Measurements from ENCODE around the gene SLC9A7. TPM values are rescaled to one million over a fixed set of nuclear protein-coding genes. Genes with fewer than 3 reads are reported as not detected.

The SLC9A7 gene
- total and polyA plus RNA-seq, 7 experiments from 2014 or later = 1.3 to 11.3 (median 3.2) TPM

GRCh38 chrX:46597208-46597607 is 161.7 kb downstream of the SLC9A7 start:
- no peaks in the 10 kb centered on the region for H3K27me3 Mint-ChIP-seq
- CTCF ChIA-PET = no interaction called here

GRCh38 chrX:46595084-46595483 is 163.8 kb downstream of the SLC9A7 start:
- no peak overlapping the region for H3K4me3 Mint-ChIP-seq
- no peak overlapping the region for H3K27ac Mint-ChIP-seq
- H3K4me1 Mint-ChIP-seq = peaks cover 4 to 21% (median 8%) of the 10 kb centered on the region in 7 donors
- POLR2A ChIA-PET = no interaction called here
- no peaks in the 10 kb centered on the region for H3K36me3 ChIP-seq (ENCODE audit: control insufficient read depth in 2 of 3, insufficient read depth in 3 of 3, low read length in 3 of 3)
- peaks cover 0 to 10% (median 0%) of the 10 kb centered on the region in 5 donors for H3K36me3 Mint-ChIP-seq
- peaks cover 0 to 8% of the 10 kb centered on the region in 2 donors for H3K4me1 ChIP-seq (ENCODE audit: control insufficient read depth in 2 of 2, insufficient read depth in 2 of 2, low read length in 2 of 2)
- DNase-seq = no peak
- H3K27me3 ChIP-seq (ENCODE audit: control insufficient read depth in 2 of 2, insufficient read depth in 2 of 2, low read length in 2 of 2) = no peaks in the 10 kb centered on the region
- CTCF ChIA-PET = no interaction called here
- no peak overlapping the region for H3K4me3 ChIP-seq (ENCODE audit: low read length)
- no peak for ATAC-seq
- no peaks in the 10 kb centered on the region for H3K27me3 Mint-ChIP-seq
- no peaks in the 10 kb centered on the region for H3K9me3 Mint-ChIP-seq
- intact Hi-C loops (cut with micrococcal nuclease) = no loop called here
- no peaks in the 10 kb centered on the region for H3K9me3 ChIP-seq (ENCODE audit: control insufficient read depth in 2 of 3, low read length in 3 of 3)
- no peak overlapping the region for H3K27ac ChIP-seq (ENCODE audit: low read depth, low read length)

More at GRCh38 chrX:46597208-46597607, 161.7 kb downstream of the SLC9A7 start:
- H3K27me3 ChIP-seq (ENCODE audit: control insufficient read depth in 2 of 2, insufficient read depth in 2 of 2, low read length in 2 of 2) = no peaks in the 10 kb centered on the region
- Mint-ChIP-seq H3K9me3 (no peaks in the 10 kb centered on the region), H3K4me3 (no peak overlapping the region), H3K27ac (no peak overlapping the region), H3K36me3 (peaks cover 0 to 6% (median 0%) of the 10 kb centered on the region in 5 donors), H3K4me1 (peaks cover 0 to 14% (median 4%) of the 10 kb centered on the region in 7 donors)
- POLR2A ChIA-PET = no interaction called here
- no peaks in the 10 kb centered on the region for H3K4me1 ChIP-seq (ENCODE audit: control insufficient read depth in 2 of 2, insufficient read depth in 2 of 2, low read length in 2 of 2)
- DNase-seq = no peak
- no peak overlapping the region for H3K4me3 ChIP-seq (ENCODE audit: low read length)
- no peaks in the 10 kb centered on the region for H3K36me3 ChIP-seq (ENCODE audit: control insufficient read depth in 2 of 3, insufficient read depth in 3 of 3, low read length in 3 of 3)
- H3K27ac ChIP-seq (ENCODE audit: low read depth, low read length) = no peak overlapping the region
- no peak for ATAC-seq
- H3K9me3 ChIP-seq (ENCODE audit: control insufficient read depth in 2 of 3, low read length in 3 of 3) = no peaks in the 10 kb centered on the region
- intact Hi-C loops (cut with micrococcal nuclease) = no loop called here

DNA sequence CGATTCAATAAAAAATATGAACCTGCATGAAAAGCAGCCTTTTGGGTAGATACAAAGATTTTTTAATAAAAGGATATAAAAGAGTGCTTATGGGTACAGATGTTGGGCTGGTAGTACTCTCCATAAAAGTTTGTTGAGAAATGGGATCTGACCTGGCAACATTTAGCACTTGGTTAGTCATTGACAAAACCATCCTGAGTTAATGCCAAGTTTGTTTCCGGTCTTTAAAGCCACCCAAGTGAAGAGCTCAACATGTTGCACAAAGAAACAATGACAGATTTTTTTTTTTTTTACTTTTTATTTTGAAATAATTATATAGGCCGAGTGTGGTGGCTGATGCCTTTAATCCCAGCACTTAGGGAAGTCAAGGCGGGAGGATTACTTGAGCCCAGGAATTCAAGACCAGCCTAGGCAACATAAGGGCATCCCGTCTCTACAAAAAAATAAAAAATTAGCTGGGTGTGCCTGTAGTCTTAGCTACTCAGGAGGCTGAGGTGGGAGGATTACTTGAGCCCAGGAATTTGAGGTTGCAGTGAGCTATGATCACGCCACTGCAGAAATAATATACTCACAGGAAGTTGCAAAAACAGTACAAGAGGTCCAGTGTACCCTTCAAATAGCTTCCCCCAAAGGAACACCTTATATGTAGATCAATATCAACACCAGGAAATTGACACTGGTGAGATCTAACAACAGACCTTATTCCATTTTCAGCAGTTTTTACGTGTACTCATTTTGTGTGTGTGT is 168.8 kb downstream of the SLC9A7 start:
- no peaks in the 10 kb centered on the region for H3K27me3 ChIP-seq (ENCODE audit: control insufficient read depth in 2 of 2, insufficient read depth in 2 of 2, low read length in 2 of 2)
- Mint-ChIP-seq H3K27ac (peak overlapping the region in 2 of 9 donors; percentile 42 to 45), H3K9me3 (no peaks in the 10 kb centered on the region), H3K36me3 (peaks cover 0 to 9% (median 0%) of the 10 kb centered on the region in 5 donors), H3K4me3 (peak overlapping the region in 1 of 10 donors; percentile 51), H3K4me1 (peaks cover 14 to 52% (median 32%) of the 10 kb centered on the region in 7 donors), H3K27me3 (no peaks in the 10 kb centered on the region)
- no peak overlapping the region for H3K4me3 ChIP-seq (ENCODE audit: low read length)
- ChIA-PET CTCF (interaction anchor here (0.7 kb wide), 1 partner anchor 37 kb away, joined by 3 read pairs; no protein-coding TSS in a partner anchor), POLR2A (interaction anchor here (1.2 kb wide), 1 partner anchor 21 kb away, joined by 6 read pairs; no protein-coding TSS in a partner anchor)
- H3K36me3 ChIP-seq (ENCODE audit: control insufficient read depth in 2 of 3, insufficient read depth in 3 of 3, low read length in 3 of 3) = no peaks in the 10 kb centered on the region
- peak in 1 of 9 donors; percentile 12 for DNase-seq
- intact Hi-C loops (cut with micrococcal nuclease) = loop anchor here in 1 of 2 donors (2.0 kb wide), 1 partner anchor 15 kb away; no protein-coding TSS in a partner anchor
- no peak overlapping the region for H3K27ac ChIP-seq (ENCODE audit: low read depth, low read length)
- no peaks in the 10 kb centered on the region for H3K9me3 ChIP-seq (ENCODE audit: control insufficient read depth in 2 of 3, low read length in 3 of 3)
- ATAC-seq = no peak
- peaks cover 16% of the 10 kb centered on the region in 2 donors for H3K4me1 ChIP-seq (ENCODE audit: control insufficient read depth in 2 of 2, insufficient read depth in 2 of 2, low read length in 2 of 2)

GRCh38 chrX:46588263-46588662 is 170.7 kb downstream of the SLC9A7 start:
- Mint-ChIP-seq H3K9me3 (no peaks in the 10 kb centered on the region), H3K27ac (peak overlapping the region; percentile 69 to 87 (median 85)), H3K4me1 (peaks cover 7 to 49% (median 32%) of the 10 kb centered on the region in 7 donors), H3K36me3 (peaks cover 0 to 8% (median 0%) of the 10 kb centered on the region in 5 donors), H3K27me3 (no peaks in the 10 kb centered on the region), H3K4me3 (peak overlapping the region; percentile 68 to 86 (median 78))
- DNase-seq (peak in 8 of 9 donors; percentile 30 to 60 (median 48)), ATAC-seq (peak; percentile 27)
- intact Hi-C loops (cut with micrococcal nuclease) = loop anchor here (1.0 to 2.0 kb wide), 2 partner anchors 13 kb away; no protein-coding TSS in a partner anchor
- peak overlapping the region; percentile 28 for H3K4me3 ChIP-seq (ENCODE audit: low read length)
- peaks cover 16% of the 10 kb centered on the region in 2 donors for H3K4me1 ChIP-seq (ENCODE audit: control insufficient read depth in 2 of 2, insufficient read depth in 2 of 2, low read length in 2 of 2)
- ChIA-PET POLR2A (interaction anchor here (0.7 to 1.9 kb wide), 3 partner anchors 16 to 695 kb away, joined by 4 to 8 read pairs (median 6); no protein-coding TSS in a partner anchor), CTCF (interaction anchor here (0.7 to 1.3 kb wide), 2 partner anchors 9 to 124 kb away, joined by 3 to 4 read pairs; no protein-coding TSS in a partner anchor)
- H3K9me3 ChIP-seq (ENCODE audit: control insufficient read depth in 2 of 3, low read length in 3 of 3) = no peaks in the 10 kb centered on the region
- H3K27ac ChIP-seq (ENCODE audit: low read depth, low read length) = peak overlapping the region; percentile 44
- no peaks in the 10 kb centered on the region for H3K36me3 ChIP-seq (ENCODE audit: control insufficient read depth in 2 of 3, insufficient read depth in 3 of 3, low read length in 3 of 3)
- H3K27me3 ChIP-seq (ENCODE audit: control insufficient read depth in 2 of 2, insufficient read depth in 2 of 2, low read length in 2 of 2) = no peaks in the 10 kb centered on the region

DNA sequence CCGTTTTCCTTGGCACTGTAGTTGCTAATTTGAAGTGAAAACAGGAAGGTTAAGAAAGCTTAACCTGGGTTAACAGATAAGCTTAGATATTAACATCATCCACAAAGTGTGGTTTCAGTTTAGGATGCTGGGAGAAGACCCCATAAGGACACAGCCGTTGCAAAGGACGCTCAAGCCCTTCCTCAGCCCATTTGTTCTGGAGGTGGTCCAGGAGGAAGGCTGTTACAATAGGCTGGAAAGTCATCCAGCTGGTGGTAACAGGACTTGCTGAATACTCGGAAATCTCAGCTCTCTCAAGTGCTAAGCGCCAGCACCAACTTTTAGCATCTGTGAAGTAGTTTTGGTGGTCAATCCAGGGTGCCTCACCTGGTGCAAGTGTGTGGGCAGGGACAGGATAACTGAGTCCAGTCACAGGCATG is 171.2 kb downstream of the SLC9A7 start:
- no peaks in the 10 kb centered on the region for H3K9me3 Mint-ChIP-seq
- H3K4me1 ChIP-seq (ENCODE audit: control insufficient read depth in 2 of 2, insufficient read depth in 2 of 2, low read length in 2 of 2) = peaks cover 16% of the 10 kb centered on the region in 2 donors
- ChIA-PET POLR2A (interaction anchor here (0.6 to 1.9 kb wide), 4 partner anchors 9 to 29 kb away, joined by 3 to 8 read pairs (median 4); no protein-coding TSS in a partner anchor), CTCF (interaction anchor here (1.3 kb wide), 1 partner anchor 9 kb away, joined by 4 read pairs; no protein-coding TSS in a partner anchor)
- H3K4me1 Mint-ChIP-seq = peaks cover 7 to 48% (median 33%) of the 10 kb centered on the region in 7 donors
- no peaks in the 10 kb centered on the region for H3K27me3 ChIP-seq (ENCODE audit: control insufficient read depth in 2 of 2, insufficient read depth in 2 of 2, low read length in 2 of 2)
- peak overlapping the region; percentile 42 for H3K27ac ChIP-seq (ENCODE audit: low read depth, low read length)
- peak overlapping the region; percentile 28 for H3K4me3 ChIP-seq (ENCODE audit: low read length)
- H3K27ac Mint-ChIP-seq = peak overlapping the region; percentile 69 to 87 (median 85)
- peak overlapping the region; percentile 68 to 86 (median 78) for H3K4me3 Mint-ChIP-seq
- no peaks in the 10 kb centered on the region for H3K9me3 ChIP-seq (ENCODE audit: control insufficient read depth in 2 of 3, low read length in 3 of 3)
- H3K27me3 Mint-ChIP-seq = no peaks in the 10 kb centered on the region
- H3K36me3 Mint-ChIP-seq = peaks cover 0 to 8% (median 0%) of the 10 kb centered on the region in 5 donors
- no peaks in the 10 kb centered on the region for H3K36me3 ChIP-seq (ENCODE audit: control insufficient read depth in 2 of 3, insufficient read depth in 3 of 3, low read length in 3 of 3)
- no peak for ATAC-seq
- intact Hi-C loops (cut with micrococcal nuclease) = loop anchor here (1.0 to 2.0 kb wide), 4 partner anchors 12 to 42 kb away; partner anchors contain the start of gene ZNF674 (in 1 of the 2)
- DNase-seq = no peak

GRCh38 chrX:46587158-46587557 is 171.8 kb downstream of the SLC9A7 start:
- Histone ChIP-seq H3K27ac (ENCODE audit: low read depth, low read length) (no peak overlapping the region), H3K36me3 (ENCODE audit: control insufficient read depth in 2 of 3, insufficient read depth in 3 of 3, low read length in 3 of 3) (no peaks in the 10 kb centered on the region), H3K9me3 (ENCODE audit: control insufficient read depth in 2 of 3, low read length in 3 of 3) (no peaks in the 10 kb centered on the region), H3K27me3 (ENCODE audit: control insufficient read depth in 2 of 2, insufficient read depth in 2 of 2, low read length in 2 of 2) (no peaks in the 10 kb centered on the region), H3K4me3 (ENCODE audit: low read length) (no peak overlapping the region), H3K4me1 (ENCODE audit: control insufficient read depth in 2 of 2, insufficient read depth in 2 of 2, low read length in 2 of 2) (peaks cover 16% of the 10 kb centered on the region in 2 donors)
- ATAC-seq (no peak), DNase-seq (no peak)
- intact Hi-C loops (cut with micrococcal nuclease) = loop anchor here in 1 of 2 donors (1.0 kb wide), 2 partner anchors 24 to 42 kb away; partner anchors contain the start of gene ZNF674
- Mint-ChIP-seq H3K4me1 (peaks cover 7 to 45% (median 34%) of the 10 kb centered on the region in 7 donors), H3K27ac (peak overlapping the region in 3 of 9 donors; percentile 5 to 61 (median 60)), H3K27me3 (no peaks in the 10 kb centered on the region), H3K36me3 (peaks cover 0 to 7% (median 0%) of the 10 kb centered on the region in 5 donors), H3K9me3 (no peaks in the 10 kb centered on the region), H3K4me3 (peak overlapping the region in 7 of 10 donors; percentile 12 to 80 (median 52))
- CTCF ChIA-PET = interaction anchor here (1.3 kb wide), 1 partner anchor 8 kb away, joined by 4 read pairs; no protein-coding TSS in a partner anchor
- POLR2A ChIA-PET = interaction anchor here (0.6 to 1.9 kb wide), 5 partner anchors 9 to 30 kb away, joined by 3 to 8 read pairs (median 3); no protein-coding TSS in a partner anchor
